Panc1 (cell line): ENCODE results near the gene VPS13A. TPM values are rescaled to one million over a fixed set of nuclear protein-coding genes. Genes with fewer than 3 reads are reported as not detected.

Experiments used
- ATAC-seq: fragments of 200-7000 bp; cut with Tn5 transposase; 2 replicates; pipeline ENCODE4 v1.9.1; 2020; ENCODE audit warnings: mild to moderate bottlenecking, moderate library complexity
- BruUV-seq: library from RNA; stranded (reverse); fragments of 400-500 nt; replicated peaks from 2 replicates; lab custom pipeline; 2021; lab: Mats Ljungman, UMichigan
- CTCF ChIA-PET: fragments of 300-600 bp; sonication (Branson Sonifier 250); formaldehyde crosslinking; loops from one replicate; lab custom pipeline; 2022; ENCODE audit warnings: antibody characterized with exemption; lab: Charles Lee
- POLR2A ChIA-PET: fragments of 300-600 bp; sonication (Branson Sonifier 250); formaldehyde crosslinking; loops from one replicate; lab custom pipeline; 2022; ENCODE audit warnings: antibody characterized with exemption; lab: Charles Lee
- DNase-seq: peaks from one replicate; pipeline ENCODE4 v3.0.0-alpha.2; 2010; ENCODE audit warnings: low read depth, low spot score
- H3K27ac ChIP-seq: 2 replicates; pipeline ENCODE4 v1.5.1; 2011; ENCODE audit warnings: mild to moderate bottlenecking, low read length, inconsistent platforms
- H3K27me3 ChIP-seq: fragments of 200-500 bp; sonication (Bioruptor generic); 2 replicates; pipeline ENCODE4 v1.6.0; 2014; ENCODE audit warnings: low read length, inconsistent platforms; ENCODE audit not compliant: control insufficient read depth, insufficient read depth
- H3K36me3 ChIP-seq: fragments of 200-500 bp; sonication (Bioruptor generic); 2 replicates; pipeline ENCODE4 v1.5.1; 2014; ENCODE audit warnings: inconsistent platforms, mild to moderate bottlenecking, low read length, moderate library complexity; ENCODE audit not compliant: control insufficient read depth, insufficient read depth
- H3K4me1 ChIP-seq: 2 replicates; pipeline ENCODE4 v1.5.1; 2011; ENCODE audit warnings: inconsistent platforms, mild to moderate bottlenecking, low read length, moderate library complexity; ENCODE audit not compliant: control insufficient read depth, insufficient read depth
- H3K4me3 ChIP-seq, 2 experiments: 2 replicates each; pipeline ENCODE4 v1.5.1; 2011 to 2012; ENCODE audit warnings: low read depth in 2 of 2, low read length in 2 of 2, mild to moderate bottlenecking in 2 of 2, inconsistent platforms in 1 of 2, moderate library complexity in 1 of 2
- H3K9me3 ChIP-seq: fragments of 200-500 bp; sonication (Bioruptor generic); 2 replicates; pipeline ENCODE4 v1.5.1; 2014; ENCODE audit warnings: low read depth, mild to moderate bottlenecking, inconsistent platforms, low read length, moderate library complexity; ENCODE audit not compliant: control insufficient read depth, insufficient read depth
- POLR2AphosphoS5 ChIP-seq: IDR thresholded peaks from 2 replicates; pipeline ENCODE4 v1.6.1; 2012; ENCODE audit warnings: mild to moderate bottlenecking, low read depth, low read length, moderate library complexity
- SIN3A ChIP-seq: IDR thresholded peaks from 2 replicates; pipeline ENCODE4 v1.6.1; 2012; ENCODE audit warnings: low read depth, mild to moderate bottlenecking, low read length, moderate library complexity, borderline replicate concordance; ENCODE audit not compliant: insufficient read depth
- TCF7L2 ChIP-seq: IDR thresholded peaks from 2 replicates; pipeline ENCODE4 v1.6.1; 2011; ENCODE audit warnings: mild to moderate bottlenecking, low read depth, low read length, inconsistent platforms
- in situ Hi-C: cut with HindIII; loops from 2 replicates; pipeline ENCODE4 v1.10.0; 2016; ENCODE audit warnings: low sequenced_read_pairs, low pct_unique_long_range_greater_than_20kb
- intact Hi-C: fragments of 100-400 bp; cut with micrococcal nuclease; formaldehyde crosslinking; loops from one replicate; pipeline ENCODE4 v1.10.0; 2022; ENCODE audit not compliant: unreplicated experiment
- total RNA-seq: library from RNA; stranded (reverse); gene quantifications from one replicate; pipeline ENCODE4 v1.2.1, GENCODE V29; 2021; ENCODE audit not compliant: unreplicated experiment
- TF ChIP-seq, protein P1 (sequence below): fragments of 450-650 bp; IDR thresholded peaks from 2 replicates; pipeline ENCODE4 v1.5.1; 2017; ENCODE audit warnings: mild to moderate bottlenecking
- TF ChIP-seq, protein P2 (sequence below), 2 experiments: IDR thresholded peaks; 2 replicates each; pipeline ENCODE4 v1.6.1; 2011 to 2012; ENCODE audit warnings: low read depth in 2 of 2, control low read depth in 1 of 2, low read length in 1 of 2, mild to moderate bottlenecking in 1 of 2, moderate library complexity in 1 of 2; ENCODE audit not compliant: insufficient read depth in 1 of 2

The VPS13A gene
- total RNA-seq, 1 experiment from 2014 or later: 26.1 TPM

DNA sequence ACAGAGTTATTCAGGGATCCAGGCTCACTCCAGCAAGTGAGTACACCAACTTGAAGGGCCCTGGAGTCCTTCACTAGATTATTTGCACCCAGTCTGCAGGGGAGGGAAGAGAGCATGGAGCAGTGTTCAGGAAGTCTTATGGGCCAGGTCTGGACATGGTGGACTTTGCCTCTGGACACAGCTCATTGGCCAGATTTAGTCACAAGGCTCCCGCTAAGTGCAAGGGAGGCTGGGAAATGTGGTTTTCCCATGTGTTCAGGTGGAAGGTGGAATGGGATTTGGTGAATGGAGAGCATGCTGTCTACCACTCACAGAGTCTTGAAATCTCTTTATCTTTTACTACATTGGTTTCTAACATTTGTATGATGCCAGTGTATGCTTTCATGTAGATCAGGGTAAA, 270.3 kb downstream of the VPS13A start:
- in situ Hi-C loops: no loop called here
- no TSS peak for BruUV-seq

DNA sequence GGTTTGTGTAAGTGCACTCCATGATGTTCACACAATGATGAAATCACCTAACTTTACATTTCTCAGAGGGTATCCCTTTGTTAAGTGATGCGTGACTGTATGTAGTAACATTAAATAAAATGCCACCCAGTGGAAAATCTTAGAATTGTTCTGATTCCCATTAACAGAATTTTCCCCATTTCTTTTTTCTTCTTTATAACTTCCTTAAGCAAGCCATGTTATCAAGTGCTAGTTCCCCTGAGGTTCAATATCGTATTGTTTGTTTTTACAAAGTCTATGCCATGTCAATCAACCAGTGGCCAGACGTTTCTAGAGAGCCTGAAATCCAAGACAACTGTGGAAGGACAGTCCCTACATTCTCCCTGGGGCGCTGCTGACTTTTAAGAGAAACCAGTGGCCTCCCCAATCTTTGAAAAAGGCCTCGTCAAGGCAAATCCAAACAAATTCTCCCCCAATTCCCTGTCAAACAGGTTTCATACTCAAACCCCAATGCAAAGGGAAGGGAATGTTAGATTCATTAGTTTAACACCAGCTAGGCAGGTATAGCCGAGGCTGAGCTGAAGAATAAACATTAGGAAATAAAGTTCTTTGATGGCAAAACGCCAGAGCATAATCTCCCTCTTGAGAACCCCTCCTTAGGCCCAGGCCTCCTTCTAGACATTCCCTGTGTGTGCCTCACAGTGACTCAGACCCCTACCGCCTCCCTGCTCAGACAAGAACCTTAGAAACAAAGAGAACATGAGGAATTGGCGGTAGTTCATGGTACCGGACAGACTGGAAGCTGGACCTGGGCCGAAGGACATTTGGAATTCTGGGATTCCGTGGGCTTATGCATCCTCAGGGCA, 272.1 kb downstream of the VPS13A start:
- H3K36me3 ChIP-seq: no peaks in the 10 kb centered on the region
- in situ Hi-C loops (no loop called here), intact Hi-C loops (no loop called here)
- H3K27ac ChIP-seq: no peak overlapping the region
- no peaks in the 10 kb centered on the region for H3K9me3 ChIP-seq
- H3K4me1 ChIP-seq: no peaks in the 10 kb centered on the region
- H3K27me3 ChIP-seq: no peaks in the 10 kb centered on the region
- H3K4me3 ChIP-seq: no peak overlapping the region
- CTCF ChIA-PET: no interaction called here
- DNase-seq (no peak), ATAC-seq (no peak)
- BruUV-seq: no TSS peak
- POLR2A ChIA-PET: no interaction called here
- TF ChIP-seq, protein P1, sequence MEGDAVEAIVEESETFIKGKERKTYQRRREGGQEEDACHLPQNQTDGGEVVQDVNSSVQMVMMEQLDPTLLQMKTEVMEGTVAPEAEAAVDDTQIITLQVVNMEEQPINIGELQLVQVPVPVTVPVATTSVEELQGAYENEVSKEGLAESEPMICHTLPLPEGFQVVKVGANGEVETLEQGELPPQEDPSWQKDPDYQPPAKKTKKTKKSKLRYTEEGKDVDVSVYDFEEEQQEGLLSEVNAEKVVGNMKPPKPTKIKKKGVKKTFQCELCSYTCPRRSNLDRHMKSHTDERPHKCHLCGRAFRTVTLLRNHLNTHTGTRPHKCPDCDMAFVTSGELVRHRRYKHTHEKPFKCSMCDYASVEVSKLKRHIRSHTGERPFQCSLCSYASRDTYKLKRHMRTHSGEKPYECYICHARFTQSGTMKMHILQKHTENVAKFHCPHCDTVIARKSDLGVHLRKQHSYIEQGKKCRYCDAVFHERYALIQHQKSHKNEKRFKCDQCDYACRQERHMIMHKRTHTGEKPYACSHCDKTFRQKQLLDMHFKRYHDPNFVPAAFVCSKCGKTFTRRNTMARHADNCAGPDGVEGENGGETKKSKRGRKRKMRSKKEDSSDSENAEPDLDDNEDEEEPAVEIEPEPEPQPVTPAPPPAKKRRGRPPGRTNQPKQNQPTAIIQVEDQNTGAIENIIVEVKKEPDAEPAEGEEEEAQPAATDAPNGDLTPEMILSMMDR: no peak; the same call in 1 of the 2 replicates
- no peak for TF ChIP-seq TCF7L2
- TF ChIP-seq POLR2AphosphoS5: no peak
- TF ChIP-seq SIN3A: no peak
- TF ChIP-seq, protein P2, sequence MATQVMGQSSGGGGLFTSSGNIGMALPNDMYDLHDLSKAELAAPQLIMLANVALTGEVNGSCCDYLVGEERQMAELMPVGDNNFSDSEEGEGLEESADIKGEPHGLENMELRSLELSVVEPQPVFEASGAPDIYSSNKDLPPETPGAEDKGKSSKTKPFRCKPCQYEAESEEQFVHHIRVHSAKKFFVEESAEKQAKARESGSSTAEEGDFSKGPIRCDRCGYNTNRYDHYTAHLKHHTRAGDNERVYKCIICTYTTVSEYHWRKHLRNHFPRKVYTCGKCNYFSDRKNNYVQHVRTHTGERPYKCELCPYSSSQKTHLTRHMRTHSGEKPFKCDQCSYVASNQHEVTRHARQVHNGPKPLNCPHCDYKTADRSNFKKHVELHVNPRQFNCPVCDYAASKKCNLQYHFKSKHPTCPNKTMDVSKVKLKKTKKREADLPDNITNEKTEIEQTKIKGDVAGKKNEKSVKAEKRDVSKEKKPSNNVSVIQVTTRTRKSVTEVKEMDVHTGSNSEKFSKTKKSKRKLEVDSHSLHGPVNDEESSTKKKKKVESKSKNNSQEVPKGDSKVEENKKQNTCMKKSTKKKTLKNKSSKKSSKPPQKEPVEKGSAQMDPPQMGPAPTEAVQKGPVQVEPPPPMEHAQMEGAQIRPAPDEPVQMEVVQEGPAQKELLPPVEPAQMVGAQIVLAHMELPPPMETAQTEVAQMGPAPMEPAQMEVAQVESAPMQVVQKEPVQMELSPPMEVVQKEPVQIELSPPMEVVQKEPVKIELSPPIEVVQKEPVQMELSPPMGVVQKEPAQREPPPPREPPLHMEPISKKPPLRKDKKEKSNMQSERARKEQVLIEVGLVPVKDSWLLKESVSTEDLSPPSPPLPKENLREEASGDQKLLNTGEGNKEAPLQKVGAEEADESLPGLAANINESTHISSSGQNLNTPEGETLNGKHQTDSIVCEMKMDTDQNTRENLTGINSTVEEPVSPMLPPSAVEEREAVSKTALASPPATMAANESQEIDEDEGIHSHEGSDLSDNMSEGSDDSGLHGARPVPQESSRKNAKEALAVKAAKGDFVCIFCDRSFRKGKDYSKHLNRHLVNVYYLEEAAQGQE (IDR thresholded peaks at IDR 0.05; ENCODE audit: insufficient read depth in 1 of 2, low read depth in 2 of 2, low read length in 1 of 2): no peak

More for the DNA sequence above, 270.3 kb downstream of the VPS13A start:
- ChIA-PET CTCF (no interaction called here), POLR2A (no interaction called here)
- intact Hi-C loops: no loop called here
- H3K36me3 ChIP-seq: no peaks in the 10 kb centered on the region
- H3K27me3 ChIP-seq: no peaks in the 10 kb centered on the region
- H3K4me3 ChIP-seq: no peak overlapping the region
- ATAC-seq: no peak
- H3K4me1 ChIP-seq: no peaks in the 10 kb centered on the region
- DNase-seq: no peak
- H3K9me3 ChIP-seq: no peaks in the 10 kb centered on the region
- no peak overlapping the region for H3K27ac ChIP-seq
- TF ChIP-seq SIN3A (no peak), TCF7L2 (no peak), POLR2AphosphoS5 (no peak)
- TF ChIP-seq, protein P1: no peak
- TF ChIP-seq, protein P2 (IDR thresholded peaks at IDR 0.05; ENCODE audit: insufficient read depth in 1 of 2, low read depth in 2 of 2, low read length in 1 of 2): no peak
